Measurements from ENCODE around the gene IFI35.
A peak's percentile ranks its signal among the peaks of the same experiment; 100 is the strongest.
"Not testable (repeated sequence)": the region's sequence is repeated elsewhere in the genome, so short reads cannot be mapped to it uniquely, and the experiment has no call there.

IFI35 gene

DNA sequence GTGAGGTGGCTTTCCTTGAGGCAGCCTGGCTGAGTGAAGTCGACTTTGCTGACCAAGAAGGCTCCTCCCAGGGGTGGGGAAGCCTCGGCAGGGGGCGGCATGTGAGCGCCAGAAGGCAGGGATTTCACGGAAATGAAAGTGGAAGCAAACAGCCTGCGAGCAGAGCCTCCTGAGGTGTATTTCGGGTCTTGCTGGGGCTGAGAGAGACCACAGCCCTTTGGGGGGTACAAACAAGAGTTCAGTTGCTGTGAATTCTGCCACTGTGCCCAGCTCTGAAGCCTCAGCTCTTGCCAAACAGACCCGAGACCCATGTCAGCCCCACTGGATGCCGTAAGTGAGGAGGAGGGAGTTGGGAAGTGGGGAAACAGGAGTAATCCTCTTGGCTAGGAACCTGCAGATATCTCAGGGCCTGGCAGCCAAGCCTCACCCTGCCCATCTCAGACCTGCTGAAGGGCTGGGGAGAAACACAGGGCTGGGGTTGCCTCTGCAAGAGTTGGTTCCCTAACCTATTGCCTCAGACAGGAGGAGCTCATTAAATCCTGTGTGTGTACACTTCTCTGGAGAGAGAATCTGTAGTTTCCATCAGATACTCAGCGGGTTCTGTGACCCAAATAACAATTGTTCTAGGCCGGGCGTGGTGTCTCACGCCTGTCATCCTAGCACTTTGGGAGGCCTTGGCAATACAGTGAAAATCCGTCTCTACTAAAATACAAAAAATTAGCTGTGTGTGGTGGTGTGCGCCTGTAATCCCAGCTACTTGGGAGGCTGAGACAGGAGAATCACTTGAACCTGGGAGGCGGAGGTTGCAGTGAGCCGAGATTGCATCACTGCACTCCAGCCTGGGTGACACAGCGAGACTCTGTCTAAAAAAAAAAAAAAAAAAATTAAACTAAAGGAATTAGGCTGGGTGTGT lies at the start of gene IFI35:
IFI35 (plus strand) TSS at position 146 of the 913 bp plus-strand sequence; CDS start at position 310, 164 bp downstream.
- peak within 1 kb of the TSS; percentile 69 for H3K4me3 ChIP-seq (ENCODE audit: low read length)
- TF ChIP-seq, protein P1, sequence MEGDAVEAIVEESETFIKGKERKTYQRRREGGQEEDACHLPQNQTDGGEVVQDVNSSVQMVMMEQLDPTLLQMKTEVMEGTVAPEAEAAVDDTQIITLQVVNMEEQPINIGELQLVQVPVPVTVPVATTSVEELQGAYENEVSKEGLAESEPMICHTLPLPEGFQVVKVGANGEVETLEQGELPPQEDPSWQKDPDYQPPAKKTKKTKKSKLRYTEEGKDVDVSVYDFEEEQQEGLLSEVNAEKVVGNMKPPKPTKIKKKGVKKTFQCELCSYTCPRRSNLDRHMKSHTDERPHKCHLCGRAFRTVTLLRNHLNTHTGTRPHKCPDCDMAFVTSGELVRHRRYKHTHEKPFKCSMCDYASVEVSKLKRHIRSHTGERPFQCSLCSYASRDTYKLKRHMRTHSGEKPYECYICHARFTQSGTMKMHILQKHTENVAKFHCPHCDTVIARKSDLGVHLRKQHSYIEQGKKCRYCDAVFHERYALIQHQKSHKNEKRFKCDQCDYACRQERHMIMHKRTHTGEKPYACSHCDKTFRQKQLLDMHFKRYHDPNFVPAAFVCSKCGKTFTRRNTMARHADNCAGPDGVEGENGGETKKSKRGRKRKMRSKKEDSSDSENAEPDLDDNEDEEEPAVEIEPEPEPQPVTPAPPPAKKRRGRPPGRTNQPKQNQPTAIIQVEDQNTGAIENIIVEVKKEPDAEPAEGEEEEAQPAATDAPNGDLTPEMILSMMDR (conservative IDR thresholded peaks at IDR 0.05; ENCODE audit: low read length) = peak; percentile 41
- peak; percentile 79 for DNase-seq (ENCODE audit: low read depth)

DNA sequence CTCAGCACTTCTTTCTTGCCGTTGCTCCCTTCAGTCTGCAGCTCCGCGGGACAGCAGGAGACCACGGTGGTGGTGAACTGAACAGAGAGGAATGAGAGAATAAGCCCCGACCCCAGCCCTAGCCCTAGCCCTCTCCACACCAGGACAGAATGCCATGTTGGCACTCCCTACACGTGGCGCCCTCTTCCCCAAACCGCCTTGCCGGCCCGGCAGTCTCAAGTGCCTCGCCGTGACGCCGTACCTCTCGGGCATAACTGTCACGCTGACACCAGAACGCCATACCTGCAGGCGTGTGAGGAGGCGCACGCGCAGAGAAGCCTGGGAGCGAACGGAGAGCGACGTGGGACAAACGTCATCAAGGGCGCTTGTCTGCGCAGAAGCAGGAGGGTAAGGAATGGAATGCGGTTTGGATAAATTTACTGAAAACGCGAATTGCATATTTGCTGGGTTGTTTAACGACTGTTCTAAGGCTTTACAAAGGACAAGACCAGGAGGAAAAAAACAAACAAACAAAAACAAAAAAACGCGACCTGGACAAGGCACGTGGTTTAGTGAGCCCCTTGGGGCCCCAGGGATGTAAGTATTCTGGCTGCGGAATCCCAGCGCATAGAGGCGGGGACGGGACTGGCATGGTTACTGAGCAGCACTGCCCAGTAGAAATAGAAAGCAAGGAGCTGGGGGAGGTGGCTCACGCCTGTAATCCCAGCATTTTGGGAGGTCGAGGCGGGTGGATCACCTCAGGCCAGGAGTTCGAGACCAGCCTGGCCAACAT lies 42.2 kb upstream of the IFI35 start, which contains the start of gene AARSD1:
AARSD1 (minus strand) TSS at position 294 of the 772 bp plus-strand sequence; CDS start at position 280, 14 bp downstream.
- peak within 1 kb of the TSS; percentile 86 for H3K4me3 ChIP-seq (ENCODE audit: low read length)
- peak; percentile 93 for DNase-seq (ENCODE audit: low read depth)
- TF ChIP-seq, protein P1 (conservative IDR thresholded peaks at IDR 0.05; ENCODE audit: low read length) = no peak

GRCh38 chr17:42967925-42968324 lies 38.7 kb upstream of the IFI35 start:
- no peak overlapping the region for H3K4me3 ChIP-seq (ENCODE audit: low read length)
- TF ChIP-seq, protein P1 (conservative IDR thresholded peaks at IDR 0.05; ENCODE audit: low read length) = no peak
- no peak for DNase-seq (ENCODE audit: low read depth)

GRCh38 chr17:42969001-42969581 lies 37.5 kb upstream of the IFI35 start:
- no peak for DNase-seq (ENCODE audit: low read depth)
- TF ChIP-seq, protein P1 (conservative IDR thresholded peaks at IDR 0.05; ENCODE audit: low read length) = no peak
- H3K4me3 ChIP-seq (ENCODE audit: low read length) = no peak overlapping the region

GRCh38 chr17:42971589-42971988 lies 35.0 kb upstream of the IFI35 start:
- DNase-seq (ENCODE audit: low read depth) = no peak
- TF ChIP-seq, protein P1 (conservative IDR thresholded peaks at IDR 0.05; ENCODE audit: low read length) = no peak
- H3K4me3 ChIP-seq (ENCODE audit: low read length) = no peak overlapping the region

GRCh38 chr17:42973323-42973722 lies 33.3 kb upstream of the IFI35 start:
- not testable (repeated sequence) for H3K4me3 ChIP-seq (ENCODE audit: low read length); DNase-seq (ENCODE audit: low read depth)

DNA sequence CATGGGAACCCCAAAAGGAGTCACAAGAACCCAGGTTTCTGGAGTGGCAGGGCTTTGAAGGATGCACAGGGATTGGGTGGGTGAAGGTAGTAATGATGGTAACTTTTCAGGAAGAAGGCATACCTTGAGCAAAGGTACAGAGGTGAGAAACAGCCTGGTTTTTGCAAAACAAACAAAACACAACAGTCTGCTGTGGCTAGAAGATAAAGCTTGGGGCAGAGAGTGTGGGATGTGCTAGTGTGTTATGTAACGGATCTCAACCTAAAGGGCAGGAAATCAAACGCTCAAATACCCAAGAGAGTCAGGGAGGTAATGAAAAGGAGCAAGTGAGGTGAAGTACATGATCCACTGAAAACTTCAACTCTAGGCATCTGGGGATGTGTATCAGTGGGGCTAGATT lies 31.3 kb upstream of the IFI35 start:
- H3K4me3 ChIP-seq (ENCODE audit: low read length) = no peak overlapping the region
- TF ChIP-seq, protein P1 (conservative IDR thresholded peaks at IDR 0.05; ENCODE audit: low read length) = no peak
- DNase-seq (ENCODE audit: low read depth) = no peak

DNA sequence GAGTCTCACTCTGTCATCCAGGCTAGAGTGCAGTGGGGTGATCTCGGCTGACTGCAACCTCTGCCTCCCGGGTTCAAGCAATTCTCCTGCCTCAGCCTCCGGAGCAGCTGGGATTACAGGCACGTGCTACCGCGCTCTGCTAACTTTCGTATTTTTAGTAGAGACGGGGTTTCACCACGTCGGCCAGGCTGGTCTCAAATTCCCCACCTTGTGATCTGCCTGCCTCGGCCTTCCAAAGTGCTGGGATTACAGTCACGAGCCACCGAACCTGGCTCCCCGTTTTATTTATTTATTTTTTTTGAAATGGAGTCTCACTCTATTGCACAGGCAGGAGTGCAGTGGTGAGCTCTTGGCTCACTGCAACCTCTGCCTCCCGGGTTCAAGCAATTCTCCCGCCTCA lies 30.9 kb upstream of the IFI35 start:
- H3K4me3 ChIP-seq (ENCODE audit: low read length); DNase-seq (ENCODE audit: low read depth): not testable (repeated sequence)

Measured in AG10803 (cell line).